GM12878 (cell line): ENCODE data around the gene DISC1.

Source experiments
- POLR2AphosphoS5 ChIP-seq: IDR thresholded peaks from 2 replicates; pipeline ENCODE4 v1.6.1; 2011; ENCODE audit warnings: mild to moderate bottlenecking, low read length, inconsistent platforms
- RAD21 ChIP-seq: IDR thresholded peaks from 2 replicates; pipeline ENCODE4 v1.6.1; 2011; ENCODE audit warnings: mild to moderate bottlenecking, low read depth, low read length, moderate library complexity; ENCODE audit not compliant: insufficient read depth
- SMARCA5 ChIP-seq: fragments of 450-650 bp; IDR thresholded peaks from 2 replicates; pipeline ENCODE4 v1.6.1; 2017; ENCODE audit warnings: mild to moderate bottlenecking

- TF ChIP-seq SMARCA5: no peak
- no peak for TF ChIP-seq RAD21
- TF ChIP-seq POLR2AphosphoS5: no peak
These were observed 194.7 kb downstream of the DISC1 start for GRCh38 chr1:231821281-231821680.
